ENCODE measurements around the gene RAVER2. TPM values are rescaled to one million over a fixed set of nuclear protein-coding genes. Genes with fewer than 3 reads are reported as not detected.

The RAVER2 gene
- total RNA-seq, 1 experiment from 2014 or later = 12.4 TPM

GRCh38 chr1:64809309-64809708, 64.4 kb downstream of the RAVER2 start:
- Histone ChIP-seq H3K36me3 (ENCODE audit: low read depth) (no peaks in the 10 kb centered on the region), H4K20me1 (ENCODE audit: insufficient read depth) (no peaks in the 10 kb centered on the region), H3K4me3 (no peak overlapping the region), H3K4me1 (replicated peaks; ENCODE audit: insufficient read depth) (no peaks in the 10 kb centered on the region), H3F3A (ENCODE audit: insufficient read depth, low read depth) (0 out of 2 replicates have a peak, but pooled peaks cover 2% of the 10 kb centered on the region), H3K9me3 (ENCODE audit: insufficient read depth, low read depth) (no peaks in the 10 kb centered on the region), H3K27ac (no peak overlapping the region), H3K27me3 (ENCODE audit: insufficient read depth, low read depth) (no peaks in the 10 kb centered on the region), H3K79me2 (ENCODE audit: low read depth) (no peaks in the 10 kb centered on the region), H2AFZ (no peak overlapping the region), H3K9me2 (ENCODE audit: insufficient read depth) (no peaks in the 10 kb centered on the region; the same call in 1 of the 2 replicates), H3K4me2 (no peak overlapping the region)
- no peak for DNase-seq
- POLR2A ChIA-PET (ENCODE audit: unreplicated experiment) = interaction anchor here (0.6 kb wide), 1 partner anchor 365 kb away, joined by 5 read pairs; no protein-coding TSS in a partner anchor
- intact Hi-C loops (cut with micrococcal nuclease; ENCODE audit: unreplicated experiment) = no loop called here
- CTCF ChIA-PET = no interaction called here
- no TSS peak for BruUV-seq (replicated peaks)
- no peak for TF ChIP-seq EZH2 (IDR thresholded peaks at IDR 0.05; ENCODE audit: low read depth)
- TF ChIP-seq CTCF (conservative IDR thresholded peaks at IDR 0.05) = no peak

GRCh38 chr1:64810001-64810400, 65.1 kb downstream of the RAVER2 start:
- Histone ChIP-seq H3K4me3 (no peak overlapping the region), H3F3A (ENCODE audit: insufficient read depth, low read depth) (0 out of 2 replicates have a peak, but pooled peaks cover 2% of the 10 kb centered on the region), H3K4me2 (no peak overlapping the region), H4K20me1 (ENCODE audit: insufficient read depth) (no peaks in the 10 kb centered on the region), H3K27me3 (ENCODE audit: insufficient read depth, low read depth) (no peaks in the 10 kb centered on the region), H3K9me3 (ENCODE audit: insufficient read depth, low read depth) (no peaks in the 10 kb centered on the region), H3K27ac (no peak overlapping the region), H3K9me2 (ENCODE audit: insufficient read depth) (no peaks in the 10 kb centered on the region; the same call in 1 of the 2 replicates), H2AFZ (no peak overlapping the region), H3K79me2 (ENCODE audit: low read depth) (no peaks in the 10 kb centered on the region), H3K36me3 (ENCODE audit: low read depth) (no peaks in the 10 kb centered on the region), H3K4me1 (replicated peaks; ENCODE audit: insufficient read depth) (no peaks in the 10 kb centered on the region)
- no TSS peak for BruUV-seq (replicated peaks)
- intact Hi-C loops (cut with micrococcal nuclease; ENCODE audit: unreplicated experiment) = no loop called here
- POLR2A ChIA-PET (ENCODE audit: unreplicated experiment) = no interaction called here
- TF ChIP-seq CTCF (conservative IDR thresholded peaks at IDR 0.05) = no peak
- no peak for TF ChIP-seq EZH2 (IDR thresholded peaks at IDR 0.05; ENCODE audit: low read depth)
- CTCF ChIA-PET = interaction anchor here (0.7 kb wide), 1 partner anchor 105 kb away, joined by 3 read pairs; no protein-coding TSS in a partner anchor
- DNase-seq = no peak

GRCh38 chr1:64811131-64811530, 66.3 kb downstream of the RAVER2 start:
- H3K36me3 ChIP-seq (ENCODE audit: low read depth) = no peaks in the 10 kb centered on the region
- H3K4me3 ChIP-seq = no peak overlapping the region
- H3K27ac ChIP-seq = no peak overlapping the region
- BruUV-seq (replicated peaks) = no TSS peak
- no peaks in the 10 kb centered on the region for H3F3A ChIP-seq (ENCODE audit: insufficient read depth, low read depth)
- ChIA-PET POLR2A (ENCODE audit: unreplicated experiment) (interaction anchor here (0.7 kb wide), 1 partner anchor 12 kb away, joined by 6 read pairs; no protein-coding TSS in a partner anchor), CTCF (no interaction called here)
- no peaks in the 10 kb centered on the region for H3K4me1 ChIP-seq (replicated peaks; ENCODE audit: insufficient read depth)
- H2AFZ ChIP-seq = no peak overlapping the region
- no peaks in the 10 kb centered on the region for H3K27me3 ChIP-seq (ENCODE audit: insufficient read depth, low read depth)
- no peak for TF ChIP-seq CTCF (conservative IDR thresholded peaks at IDR 0.05)
- no peak for TF ChIP-seq EZH2 (IDR thresholded peaks at IDR 0.05; ENCODE audit: low read depth)
- H4K20me1 ChIP-seq (ENCODE audit: insufficient read depth) = no peaks in the 10 kb centered on the region
- no peak overlapping the region for H3K4me2 ChIP-seq
- DNase-seq = no peak
- no peaks in the 10 kb centered on the region for H3K9me3 ChIP-seq (ENCODE audit: insufficient read depth, low read depth)
- intact Hi-C loops (cut with micrococcal nuclease; ENCODE audit: unreplicated experiment) = no loop called here
- no peaks in the 10 kb centered on the region; the same call in 1 of the 2 replicates for H3K9me2 ChIP-seq (ENCODE audit: insufficient read depth)
- H3K79me2 ChIP-seq (ENCODE audit: low read depth) = no peaks in the 10 kb centered on the region

All from PC-9 (cell line).